Rectal smooth muscle tissue (tissue), 1 donor: ENCODE results near the gene RTKN.
A peak's percentile ranks its signal among the peaks of the same experiment; 100 is the strongest.
"Not testable (repeated sequence)": the region's sequence is repeated elsewhere in the genome, so short reads cannot be mapped to it uniquely, and the experiment has no call there.

Experiments used
- H3K27ac ChIP-seq: one replicate; pipeline ENCODE4 v1.7.0; 2013; ENCODE audit warnings: low read depth, low read length, inconsistent platforms
- H3K27me3 ChIP-seq: one replicate; pipeline ENCODE4 v1.7.0; 2013; ENCODE audit warnings: low read length; ENCODE audit not compliant: control insufficient read depth, insufficient read depth
- H3K36me3 ChIP-seq: one replicate; pipeline ENCODE4 v1.7.0; 2013; ENCODE audit warnings: low read length; ENCODE audit not compliant: control insufficient read depth, insufficient read depth
- H3K4me1 ChIP-seq: one replicate; pipeline ENCODE4 v1.7.0; 2013; ENCODE audit warnings: low read length; ENCODE audit not compliant: control insufficient read depth, insufficient read depth
- H3K4me3 ChIP-seq: one replicate; pipeline ENCODE4 v1.7.0; 2013; ENCODE audit warnings: low read length
- H3K9ac ChIP-seq: one replicate; pipeline ENCODE4 v1.7.0; 2013; ENCODE audit warnings: low read length

The RTKN gene

DNA sequence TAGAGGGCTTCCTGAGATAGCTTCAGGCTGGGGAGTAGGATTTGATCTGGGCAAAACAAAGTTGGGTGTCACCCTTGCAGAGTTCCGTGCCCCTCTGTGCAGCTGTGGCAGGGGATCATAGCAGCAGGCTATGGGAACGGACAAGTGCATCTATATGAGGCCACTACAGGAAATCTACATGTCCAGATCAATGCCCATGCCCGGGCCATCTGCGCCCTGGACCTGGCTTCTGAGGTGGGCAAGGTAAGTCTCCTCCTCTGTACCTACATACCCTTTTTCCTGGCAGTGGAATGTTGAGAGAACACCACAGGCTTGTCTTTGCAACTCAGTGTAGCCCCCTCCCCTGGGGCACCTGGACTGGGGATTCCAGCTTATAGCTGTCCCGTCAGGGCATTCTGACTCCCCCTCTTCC is 16.7 kb downstream of the RTKN start:
- H3K27ac ChIP-seq = no peak overlapping the region
- H3K4me1 ChIP-seq = no peaks in the 10 kb centered on the region
- H3K36me3 ChIP-seq = peaks cover 10% of the 10 kb centered on the region
- H3K4me3 ChIP-seq = no peak overlapping the region
- no peaks in the 10 kb centered on the region for H3K27me3 ChIP-seq
- H3K9ac ChIP-seq = no peak overlapping the region

DNA sequence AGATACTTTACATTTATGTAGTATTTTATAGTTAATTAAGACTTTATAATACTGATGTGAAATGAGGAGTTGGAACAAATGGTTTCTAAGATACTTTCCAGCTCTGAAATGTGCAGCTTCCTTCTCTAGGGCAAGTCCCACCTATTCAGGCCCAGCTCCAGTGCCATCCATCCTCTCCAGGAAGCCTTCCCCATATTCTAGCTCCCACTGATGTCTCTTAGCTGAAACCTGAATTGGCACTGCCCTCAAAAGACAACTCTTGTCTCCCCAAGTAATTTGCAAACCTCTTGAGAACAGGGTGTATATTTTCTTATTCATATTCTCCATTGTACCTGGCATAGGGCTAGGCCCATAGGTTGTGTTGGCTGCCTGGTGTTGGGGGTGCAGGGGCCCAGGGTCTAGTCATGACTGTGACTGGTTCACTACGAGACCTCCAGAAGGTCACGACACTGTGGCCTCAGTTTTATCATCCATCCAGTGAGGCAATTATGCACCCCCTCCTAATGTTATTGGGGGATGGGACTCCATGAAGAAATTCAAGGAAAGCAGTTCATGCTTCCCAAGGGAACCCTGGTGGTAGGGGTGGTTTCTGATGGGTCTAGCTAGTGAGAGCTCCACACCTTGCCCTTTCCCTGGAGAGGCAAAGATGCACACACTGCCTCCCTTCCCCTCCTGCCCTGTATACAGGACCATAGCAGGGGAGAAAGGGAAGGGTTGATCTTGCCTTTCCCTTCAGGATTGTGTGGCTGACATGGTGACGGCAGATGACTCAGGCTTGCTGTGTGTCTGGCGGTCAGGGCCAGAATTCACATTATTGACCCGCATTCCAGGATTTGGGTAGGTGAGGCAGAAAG is 17.4 kb downstream of the RTKN start:
- no peak overlapping the region for H3K4me3 ChIP-seq
- peaks cover 6% of the 10 kb centered on the region for H3K36me3 ChIP-seq
- H3K27me3 ChIP-seq = no peaks in the 10 kb centered on the region
- H3K27ac ChIP-seq = no peak overlapping the region
- H3K4me1 ChIP-seq = no peaks in the 10 kb centered on the region
- H3K9ac ChIP-seq = no peak overlapping the region

DNA sequence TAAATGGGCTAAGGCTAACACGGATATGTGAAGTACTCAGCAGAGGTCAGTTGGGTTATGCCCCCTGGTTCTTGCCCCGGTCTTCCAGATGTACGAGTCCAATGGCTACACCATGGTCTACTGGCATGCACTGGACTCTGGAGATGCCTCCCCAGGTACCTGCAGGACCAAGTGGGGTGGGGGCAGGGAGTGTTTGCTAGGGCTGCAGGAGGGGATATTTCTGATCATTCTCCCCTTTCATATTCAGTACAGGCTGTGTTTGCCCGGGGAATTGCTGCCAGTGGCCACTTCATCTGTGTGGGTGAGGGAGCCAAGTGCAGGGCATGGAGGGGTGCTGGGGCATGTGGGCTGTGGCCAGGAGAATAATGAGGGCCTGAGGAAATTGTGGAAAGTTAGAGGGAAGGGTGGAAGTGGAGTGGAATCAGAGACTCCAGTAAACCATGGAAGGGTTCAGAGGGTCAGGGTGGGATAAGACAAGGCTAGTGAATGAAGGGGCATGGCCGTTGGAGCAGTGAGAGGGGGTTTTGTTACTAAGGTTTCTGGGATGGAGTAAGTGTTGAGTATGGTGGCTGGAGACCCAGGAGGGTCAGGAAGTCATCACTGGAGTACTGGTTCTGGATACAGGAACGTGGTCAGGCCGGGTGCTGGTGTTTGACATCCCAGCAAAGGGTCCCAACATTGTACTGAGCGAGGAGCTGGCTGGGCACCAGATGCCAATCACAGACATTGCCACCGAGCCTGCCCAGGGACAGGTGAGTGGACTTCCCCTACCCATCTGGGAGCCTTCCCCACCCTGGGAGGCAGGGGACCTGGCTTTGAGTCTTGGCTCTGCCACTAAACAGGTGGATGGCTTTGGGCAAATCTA is 18.3 kb downstream of the RTKN start:
- H3K36me3 ChIP-seq = no peaks in the 10 kb centered on the region
- no peak overlapping the region for H3K9ac ChIP-seq
- no peak overlapping the region for H3K4me3 ChIP-seq
- H3K27ac ChIP-seq = no peak overlapping the region
- H3K4me1 ChIP-seq = no peaks in the 10 kb centered on the region
- H3K27me3 ChIP-seq = no peaks in the 10 kb centered on the region

DNA sequence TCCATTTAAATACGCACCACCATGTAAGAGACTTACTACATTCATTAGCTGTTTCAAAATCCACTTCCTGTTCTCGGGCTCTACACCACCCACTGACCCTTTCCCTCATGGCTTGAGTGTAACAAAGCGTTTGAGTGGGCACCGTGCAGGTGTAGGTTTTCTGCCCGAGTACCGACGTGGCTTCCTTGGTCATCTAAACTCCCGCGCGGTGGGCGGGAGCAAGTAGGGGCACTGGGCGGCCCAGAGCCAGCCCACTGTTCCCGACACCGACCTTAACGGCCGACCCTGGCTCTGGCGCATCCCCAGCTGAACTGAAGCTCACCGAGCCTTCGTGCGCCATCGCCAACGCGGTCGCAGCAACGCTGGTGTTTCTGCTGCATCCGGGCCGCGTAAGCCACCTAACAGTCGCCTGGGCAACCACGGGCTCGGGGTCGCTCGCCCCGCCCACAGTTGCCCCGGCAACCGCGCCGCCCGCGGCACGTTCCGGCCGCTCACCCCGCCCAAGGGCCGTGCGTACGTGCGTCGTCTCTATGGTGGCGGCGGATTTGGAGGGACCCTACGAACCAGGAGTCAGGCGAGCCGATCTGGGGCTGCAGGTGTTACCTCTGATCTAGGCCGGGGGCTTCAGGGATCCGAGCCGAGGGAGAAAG is 20.4 kb downstream of the RTKN start, which contains the start of the genes C2orf81 and WDR54:
Gene C2orf81 (minus strand): TSS at position 399 of the 650 bp plus-strand sequence. CDS start 59 bp downstream, at position 340.
Gene WDR54 (plus strand): TSS at position 510 of the 650 bp plus-strand sequence. CDS start 424 bp downstream, outside the sequence.
- no peaks in the 10 kb centered on the region for H3K27me3 ChIP-seq
- peak within 1 kb of the TSS; percentile 1 for H3K27ac ChIP-seq
- H3K36me3 ChIP-seq = no peaks in the 10 kb centered on the region
- no peak within 1 kb of the TSS for H3K9ac ChIP-seq
- no peaks in the 10 kb centered on the region for H3K4me1 ChIP-seq
- peak within 1 kb of the TSS; percentile 90 for H3K4me3 ChIP-seq

DNA sequence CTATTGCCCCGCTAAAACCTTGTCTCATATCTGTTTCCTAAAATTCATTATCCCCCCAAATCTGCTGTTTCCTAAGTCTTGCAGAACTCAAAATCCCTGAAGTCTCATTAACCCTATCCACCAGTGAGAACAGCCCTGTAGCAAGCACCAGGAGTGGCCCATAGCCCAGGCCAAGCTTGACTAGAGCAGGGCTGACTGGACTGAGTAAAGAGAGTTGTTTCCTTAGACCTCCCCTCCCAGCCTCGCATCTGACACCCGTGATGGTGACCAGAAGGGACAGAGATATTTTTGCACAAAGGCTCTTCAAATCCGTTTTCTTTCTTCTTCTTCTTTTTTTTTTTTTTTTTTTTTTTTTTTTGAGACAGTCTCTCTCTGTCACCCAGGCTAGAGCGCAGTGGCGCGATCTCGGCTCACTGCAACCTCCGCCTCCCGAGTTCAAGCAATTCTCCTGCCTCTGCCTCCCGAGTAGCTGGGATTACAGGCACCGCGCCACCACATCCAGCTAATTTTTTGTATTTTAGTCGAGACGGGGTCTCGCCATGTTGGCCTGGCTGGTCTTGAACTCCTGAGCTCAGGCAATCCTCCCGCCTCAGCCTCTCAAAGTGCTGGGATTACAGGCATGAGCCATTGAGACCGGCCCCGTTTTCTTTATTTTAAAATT is 21.2 kb downstream of the RTKN start:
- H3K4me3 ChIP-seq = peak overlapping the region; percentile 90
- not testable (repeated sequence) for H3K27ac ChIP-seq, H3K36me3 ChIP-seq, H3K27me3 ChIP-seq, H3K9ac ChIP-seq, H3K4me1 ChIP-seq

DNA sequence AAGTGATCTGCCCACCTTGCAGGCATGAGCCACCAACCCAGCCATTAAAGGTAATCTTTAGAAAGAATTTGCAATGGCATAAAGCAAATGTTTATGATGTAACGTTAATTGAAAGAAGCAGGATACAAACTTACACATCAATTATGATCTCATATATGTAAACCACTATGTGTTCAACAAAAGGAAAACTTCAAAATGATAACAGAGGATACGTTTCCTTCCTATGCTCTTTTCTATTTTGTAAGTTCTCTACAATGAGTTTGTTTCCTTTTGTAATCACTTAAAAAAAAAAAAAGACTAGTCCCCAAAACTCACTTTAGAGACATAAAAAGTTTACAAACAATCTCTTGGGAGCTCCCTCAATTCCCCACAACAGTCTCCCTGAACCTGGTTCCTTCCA is 21.7 kb downstream of the RTKN start:
- no peaks in the 10 kb centered on the region for H3K27me3 ChIP-seq
- no peak overlapping the region for H3K27ac ChIP-seq
- H3K36me3 ChIP-seq = no peaks in the 10 kb centered on the region
- H3K4me3 ChIP-seq = no peak overlapping the region
- H3K9ac ChIP-seq = no peak overlapping the region
- no peaks in the 10 kb centered on the region for H3K4me1 ChIP-seq

- Histone ChIP-seq H3K27ac (no peak overlapping the region), H3K4me1 (peaks cover 2% of the 10 kb centered on the region), H3K4me3 (no peak overlapping the region), H3K9ac (no peak overlapping the region), H3K27me3 (no peaks in the 10 kb centered on the region), H3K36me3 (no peaks in the 10 kb centered on the region)
Measured at GRCh38 chr2:74419345-74419744, 22.4 kb downstream of the RTKN start.

GRCh38 chr2:74418312-74418711 is 23.4 kb downstream of the RTKN start:
- Histone ChIP-seq H3K27me3 (no peaks in the 10 kb centered on the region), H3K4me3 (no peak overlapping the region), H3K4me1 (peaks cover 4% of the 10 kb centered on the region), H3K36me3 (no peaks in the 10 kb centered on the region), H3K9ac (no peak overlapping the region), H3K27ac (no peak overlapping the region)

DNA sequence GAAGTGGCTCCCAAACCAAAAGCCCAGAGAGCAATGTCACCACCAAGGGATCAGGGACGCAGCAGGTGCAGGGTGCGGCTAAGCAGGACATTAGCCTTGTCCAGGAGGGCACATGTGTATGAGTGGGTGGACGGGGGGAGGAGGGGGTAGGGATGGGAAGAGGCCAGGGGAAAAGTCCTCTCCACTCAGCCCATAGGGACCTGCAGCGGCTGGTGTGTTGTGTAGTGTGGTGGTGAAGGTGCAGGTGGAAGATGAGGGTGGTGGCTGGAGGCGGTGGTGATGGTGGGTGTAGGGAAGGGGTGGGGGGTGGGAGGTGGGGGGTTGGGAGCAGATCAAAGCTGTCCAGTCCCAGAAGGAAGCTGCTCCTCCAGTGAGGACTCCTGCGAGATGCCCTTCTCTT is 24.0 kb downstream of the RTKN start:
- Histone ChIP-seq H3K27ac (no peak overlapping the region), H3K4me1 (peaks cover 4% of the 10 kb centered on the region), H3K4me3 (no peak overlapping the region), H3K36me3 (no peaks in the 10 kb centered on the region), H3K9ac (no peak overlapping the region), H3K27me3 (no peaks in the 10 kb centered on the region)

DNA sequence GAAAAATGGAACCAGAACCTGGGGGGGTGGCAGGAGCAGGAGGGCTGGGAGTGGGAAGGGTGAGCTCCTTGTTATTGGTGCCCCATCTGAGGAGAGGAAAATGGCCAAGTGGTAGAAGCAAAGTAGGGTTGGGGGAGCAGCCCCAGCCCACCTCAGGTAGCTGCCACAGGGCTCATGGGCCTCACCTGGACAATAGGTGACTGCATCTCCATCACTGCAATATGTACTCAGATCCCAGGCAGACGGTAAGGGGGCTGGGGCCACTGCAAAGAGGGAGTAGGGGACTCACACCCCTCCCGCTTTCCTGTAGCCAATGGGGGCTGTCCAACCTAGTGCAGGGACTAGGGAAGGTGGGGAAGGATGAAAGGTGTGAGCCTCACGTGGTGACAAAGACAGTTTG is 24.5 kb downstream of the RTKN start:
- H3K9ac ChIP-seq = no peak overlapping the region
- no peaks in the 10 kb centered on the region for H3K27me3 ChIP-seq
- H3K27ac ChIP-seq = no peak overlapping the region
- no peaks in the 10 kb centered on the region for H3K36me3 ChIP-seq
- H3K4me3 ChIP-seq = no peak overlapping the region
- peaks cover 4% of the 10 kb centered on the region for H3K4me1 ChIP-seq

DNA sequence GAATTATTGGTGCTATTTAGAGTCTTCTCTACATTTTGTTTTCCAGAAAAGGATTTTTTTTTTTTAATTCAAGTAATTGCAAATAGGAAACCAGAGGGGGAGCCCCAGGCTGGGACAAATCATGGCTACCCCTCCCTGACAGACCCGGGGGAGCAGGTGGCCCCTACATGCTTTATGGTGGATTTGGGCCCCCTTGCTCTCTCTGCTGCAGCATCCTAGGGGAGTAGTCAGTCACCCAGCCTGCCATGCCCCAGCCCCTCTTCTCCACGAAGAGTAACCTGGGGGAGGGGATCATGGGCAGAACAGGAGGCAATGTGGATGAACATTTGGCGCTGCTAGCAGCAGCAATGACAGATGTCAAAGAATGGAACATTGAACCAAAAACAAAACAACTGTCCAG is 25.0 kb downstream of the RTKN start:
- peaks cover 4% of the 10 kb centered on the region for H3K4me1 ChIP-seq
- no peaks in the 10 kb centered on the region for H3K27me3 ChIP-seq

More for the DNA sequence above, 25.0 kb downstream of the RTKN start:
- Histone ChIP-seq H3K9ac (no peak overlapping the region), H3K27ac (no peak overlapping the region), H3K36me3 (no peaks in the 10 kb centered on the region), H3K4me3 (no peak overlapping the region)
